ENCODE results near the gene CDKN2AIPNL. TPM values are rescaled to one million over a fixed set of nuclear protein-coding genes. Genes with fewer than 3 reads are reported as not detected.
A peak's percentile ranks its signal among the peaks of the same experiment; 100 is the strongest.

The CDKN2AIPNL gene
- total RNA-seq (2021; ENCODE audit: unreplicated experiment) (63.0 TPM), Bru-seq, nascent RNA (percentile 81 among the genes with signal in this experiment), BruChase-seq, experiment 1, labeled RNA remaining after a 6-hour chase (percentile 88 among the genes with signal in this experiment), BruChase-seq, experiment 2, labeled RNA remaining after a 2-hour chase (percentile 76 among the genes with signal in this experiment)
- 27.7 and 36.8 TPM in 2 replicates for polyA plus RNA-seq (2012)
- long read RNA-seq, transcript CDKN2AIPNL-202 (3 exons, 1,223 nt) = major isoform, 78 of 83 reads
- long read RNA-seq, partial matches to known transcripts = 1 of 83 reads
- long read RNA-seq, other reads (novel, unspliced or antisense) = 4 of 83 reads

DNA sequence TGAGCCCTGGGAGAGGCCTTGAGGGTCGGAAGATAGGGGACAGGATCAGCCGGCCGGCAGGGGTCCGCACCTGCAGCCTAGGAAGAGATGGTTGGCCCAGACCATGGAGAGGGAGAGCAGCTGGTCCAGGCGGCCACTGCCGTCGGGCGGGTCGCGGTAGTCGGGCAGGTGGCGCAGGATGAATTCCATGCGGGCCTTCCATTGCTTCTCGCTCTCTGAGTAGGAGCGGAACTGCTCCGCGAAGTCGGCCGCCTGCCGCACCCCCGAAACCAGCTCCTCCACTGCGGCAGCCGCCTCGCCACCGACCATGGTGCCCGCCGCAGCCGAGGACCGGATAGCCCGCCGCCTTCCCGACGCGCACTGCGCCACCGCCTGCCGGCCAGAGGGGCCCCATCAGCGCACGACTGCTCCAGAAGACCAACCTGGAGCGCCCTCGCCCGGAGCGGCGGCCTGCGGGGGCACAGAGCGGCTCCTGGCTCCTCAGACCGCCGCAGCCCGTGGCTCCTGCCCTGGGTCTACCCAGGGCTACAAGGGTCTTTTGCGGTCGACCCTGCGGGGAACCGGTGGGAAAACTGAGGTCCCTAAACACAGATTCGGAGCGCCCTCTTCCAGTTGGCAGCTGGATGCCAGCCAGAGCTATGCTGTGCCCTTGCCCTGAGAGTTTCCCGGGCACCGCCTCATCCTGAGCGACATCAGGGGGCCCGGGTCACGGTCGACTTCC is at the start of gene CDKN2AIPNL:
TSS of gene CDKN2AIPNL (minus strand) at position 336 of the 721 bp plus-strand sequence. CDS start at position 309, 27 bp downstream.
- H3K4me3 ChIP-seq (replicated peaks in 1 of 2; ENCODE audit: low read depth in 1 of 2, low read length in 2 of 2) = peak within 1 kb of the TSS; percentile 70 to 98
- BruUV-seq (replicated peaks) = TSS peak; percentile 50
- peak within 1 kb of the TSS; percentile 73 for H3K9ac ChIP-seq (ENCODE audit: low read length)
- no peaks in the 10 kb centered on the region for H3K9me3 ChIP-seq (ENCODE audit: control insufficient read depth in 1 of 2, insufficient read depth in 1 of 2, low read depth in 1 of 2, low read length in 2 of 2)
- no peaks in the 10 kb centered on the region for H3K27me3 ChIP-seq (ENCODE audit: insufficient read depth, low read length)
- H3K4me2 ChIP-seq (ENCODE audit: low read length) = peak within 1 kb of the TSS; percentile 98
- peaks cover 10 to 30% of the 10 kb centered on the region in 2 experiments for H3K4me1 ChIP-seq (ENCODE audit: control insufficient read depth in 1 of 2, insufficient read depth in 2 of 2, low read length in 2 of 2)
- peaks cover 31% of the 10 kb centered on the region for H3K79me2 ChIP-seq (ENCODE audit: insufficient read depth, low read length)
- ChIA-PET POLR2A (interaction anchor here (0.8 to 1.4 kb wide), 4 partner anchors 14 to 100 kb away, joined by 3 to 5 read pairs (median 3); no protein-coding TSS in a partner anchor), CTCF (interaction anchor here (1.3 to 2.0 kb wide), 5 partner anchors 17 to 175 kb away, joined by 5 to 12 read pairs (median 6); partner anchors contain the start of gene JADE2), RAD21 (ENCODE audit: low non-redundant PET in 1 of 2, low total read pairs in 2 of 2, uncharacterized antibody in 2 of 2, unreplicated experiment in 2 of 2) (interaction anchor here (0.8 to 1.2 kb wide), 3 partner anchors 100 to 176 kb away, joined by 3 to 5 read pairs (median 3); no protein-coding TSS in a partner anchor)
- peak; percentile 60 for DNase-seq (ENCODE audit: low read depth, low spot score)
- H3K36me3 ChIP-seq (ENCODE audit: control insufficient read depth in 1 of 2, insufficient read depth in 2 of 2, low read length in 2 of 2) = peaks cover 0 to 4% of the 10 kb centered on the region in 2 experiments; a peak in 1 of 4 replicates
- no peaks in the 10 kb centered on the region for H4K20me1 ChIP-seq (ENCODE audit: insufficient read depth)
- intact Hi-C loops (cut with micrococcal nuclease) = loop anchor here (1.0 to 5.0 kb wide), 4 partner anchors 56 to 166 kb away; no protein-coding TSS in a partner anchor
- H3K27ac ChIP-seq (ENCODE audit: low read depth, low read length) = peak within 1 kb of the TSS; percentile 75
- no peaks in the 10 kb centered on the region for H3K9me2 ChIP-seq (ENCODE audit: insufficient read depth)
- peak; percentile 99 for ATAC-seq
- H2AFZ ChIP-seq (ENCODE audit: low read depth, low read length, poor library complexity, severe bottlenecking) = peak within 1 kb of the TSS; percentile 46
- TF ChIP-seq REST (IDR thresholded peaks at IDR 0.05; ENCODE audit: low read depth) (no peak), ZFX (IDR thresholded peaks at IDR 0.05) (peak; percentile 78), SIN3A (IDR thresholded peaks at IDR 0.05; ENCODE audit: low read depth) (peak; percentile 85), SP1 (IDR thresholded peaks at IDR 0.05; ENCODE audit: low read depth) (peak; percentile 69), POLR2AphosphoS5 (IDR thresholded peaks at IDR 0.05; ENCODE audit: low read depth, low read length) (peak; percentile 92), ELF1 (IDR thresholded peaks at IDR 0.05; ENCODE audit: borderline replicate concordance, low read depth) (no peak), TCF7L2 (IDR thresholded peaks at IDR 0.05; ENCODE audit: borderline replicate concordance, extremely low read depth, insufficient read depth, insufficient read length) (peak; percentile 66), EZH2phosphoT487 (IDR thresholded peaks at IDR 0.05; ENCODE audit: borderline replicate concordance) (no peak), CEBPB (IDR thresholded peaks at IDR 0.05; ENCODE audit: low read depth) (no peak), FOSL1 (IDR thresholded peaks at IDR 0.05; ENCODE audit: low read depth) (no peak), CTCF (IDR thresholded peaks at IDR 0.05 in 2 of 3, conservative IDR thresholded peaks at IDR 0.05 in 1 of 3; ENCODE audit: borderline replicate concordance in 1 of 3, insufficient read depth in 1 of 3, low read depth in 2 of 3, low read length in 2 of 3) (peak; percentile 67 to 72 (median 69)), ZNF274 (IDR thresholded peaks at IDR 0.05; ENCODE audit: low read depth, low read length) (no peak), YY1 (IDR thresholded peaks at IDR 0.05; ENCODE audit: extremely low read depth, insufficient replicate concordance, low read depth, low read length) (peak; percentile 89), CBX3 (IDR thresholded peaks at IDR 0.05; ENCODE audit: low read depth) (peak; percentile 96), POLR2A (IDR thresholded peaks at IDR 0.05; ENCODE audit: borderline replicate concordance, extremely low read depth, insufficient read depth, insufficient read length) (peak; percentile 49), EGR1 (IDR thresholded peaks at IDR 0.05; ENCODE audit: low read depth) (peak; percentile 72), JUND (IDR thresholded peaks at IDR 0.05) (peak; percentile 45; the same call in 1 of the 2 replicates)
